Breast epithelium (tissue), 4 donors: ENCODE data around the gene PICALM. TPM values are rescaled to one million over a fixed set of nuclear protein-coding genes. Genes with fewer than 3 reads are reported as not detected.

ENCODE experiments used
- DNase-seq, 2 donors: peaks; one replicate each; pipeline ENCODE4 v3.0.0-alpha.2; 2019; ENCODE audit warnings: low spot score in 2 of 2
- H3K27ac ChIP-seq, 2 donors: fragments of 200-600 bp; sonication (generic) in 1 of 2; one replicate each; pipeline ENCODE4 v1.5.1; 2016 to 2019; ENCODE audit warnings: mild to moderate bottlenecking in 1 of 2
- H3K27me3 ChIP-seq, 2 donors: fragments of 200-600 bp; sonication (generic) in 1 of 2; one replicate each; pipeline versions ENCODE4 v1.5.1 to v1.6.0; 2017 to 2019; ENCODE audit warnings: control low read depth in 1 of 2, mild to moderate bottlenecking in 1 of 2
- H3K36me3 ChIP-seq: fragments of 200-600 bp; one replicate; pipeline ENCODE4 v1.5.1; 2019
- H3K4me1 ChIP-seq, 2 donors: fragments of 200-600 bp; sonication (generic); one replicate each; pipeline ENCODE4 v1.5.1; 2016 to 2019; ENCODE audit warnings: control low read depth in 1 of 2
- H3K4me3 ChIP-seq, 3 donors: fragments of 200-600 bp; sonication (generic); 1 replicate in 2 of 3; 2 replicates in 1 of 3; pipeline ENCODE4 v1.5.1; 2016 to 2019; ENCODE audit warnings: mild to moderate bottlenecking in 3 of 3, moderate library complexity in 2 of 3
- H3K9me3 ChIP-seq, 2 donors: fragments of 200-600 bp; sonication (generic) in 1 of 2; one replicate each; pipeline ENCODE4 v1.5.1; 2016 to 2019; ENCODE audit warnings: control low read depth in 1 of 2
- POLR2A ChIP-seq: fragments of 450-650 bp; IDR thresholded peaks from one replicate; pipeline ENCODE4 v1.6.1; 2016; ENCODE audit warnings: antibody characterized with exemption, mild to moderate bottlenecking, moderate library complexity
- POLR2AphosphoS5 ChIP-seq, 3 donors: sonication (generic); formaldehyde crosslinking; IDR thresholded peaks; one replicate each; pipeline ENCODE4 v1.6.1; 2017; ENCODE audit warnings: antibody characterized with exemption in 3 of 3
- intact Hi-C: fragments of 100-400 bp; cut with DNase I; formaldehyde crosslinking; loops from one replicate; pipeline ENCODE4 v1.15.1; 2023; ENCODE audit warnings: low total_unique reads
- total RNA-seq, 3 donors: library from RNA; depleted of rRNA; stranded (reverse); fragments of >200 nt; gene quantifications; one replicate each; pipeline ENCODE4 v1.1.0, GENCODE V29; 2016
- TF ChIP-seq, protein P1 (sequence below), 3 donors: fragments of 450-650 bp; IDR thresholded peaks; one replicate each; pipeline ENCODE4 v1.5.1; 2016 to 2017; ENCODE audit warnings: antibody characterized with exemption in 3 of 3, mild to moderate bottlenecking in 3 of 3, moderate library complexity in 3 of 3

Gene PICALM
- total RNA-seq, 3 donors from 2014 or later = 327 to 336 (median 328) TPM

- DNase-seq = no peak
- H3K9me3 ChIP-seq = no peaks in the 10 kb centered on the region
- intact Hi-C loops = no loop called here
- no peak overlapping the region for H3K4me3 ChIP-seq
- no peak overlapping the region for H3K27ac ChIP-seq
- H3K36me3 ChIP-seq = no peaks in the 10 kb centered on the region
- no peaks in the 10 kb centered on the region for H3K4me1 ChIP-seq
- TF ChIP-seq POLR2A (no peak), POLR2AphosphoS5 (IDR thresholded peaks at IDR 0.05) (no peak)
- TF ChIP-seq, protein P1, sequence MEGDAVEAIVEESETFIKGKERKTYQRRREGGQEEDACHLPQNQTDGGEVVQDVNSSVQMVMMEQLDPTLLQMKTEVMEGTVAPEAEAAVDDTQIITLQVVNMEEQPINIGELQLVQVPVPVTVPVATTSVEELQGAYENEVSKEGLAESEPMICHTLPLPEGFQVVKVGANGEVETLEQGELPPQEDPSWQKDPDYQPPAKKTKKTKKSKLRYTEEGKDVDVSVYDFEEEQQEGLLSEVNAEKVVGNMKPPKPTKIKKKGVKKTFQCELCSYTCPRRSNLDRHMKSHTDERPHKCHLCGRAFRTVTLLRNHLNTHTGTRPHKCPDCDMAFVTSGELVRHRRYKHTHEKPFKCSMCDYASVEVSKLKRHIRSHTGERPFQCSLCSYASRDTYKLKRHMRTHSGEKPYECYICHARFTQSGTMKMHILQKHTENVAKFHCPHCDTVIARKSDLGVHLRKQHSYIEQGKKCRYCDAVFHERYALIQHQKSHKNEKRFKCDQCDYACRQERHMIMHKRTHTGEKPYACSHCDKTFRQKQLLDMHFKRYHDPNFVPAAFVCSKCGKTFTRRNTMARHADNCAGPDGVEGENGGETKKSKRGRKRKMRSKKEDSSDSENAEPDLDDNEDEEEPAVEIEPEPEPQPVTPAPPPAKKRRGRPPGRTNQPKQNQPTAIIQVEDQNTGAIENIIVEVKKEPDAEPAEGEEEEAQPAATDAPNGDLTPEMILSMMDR (IDR thresholded peaks at IDR 0.05) = no peak
- no peaks in the 10 kb centered on the region for H3K27me3 ChIP-seq
These were observed 34.9 kb upstream of the PICALM start for GRCh38 chr11:86103808-86104207.

GRCh38 chr11:86101941-86102407 lies 33.1 kb upstream of the PICALM start:
- H3K36me3 ChIP-seq = no peaks in the 10 kb centered on the region
- no peak overlapping the region for H3K4me3 ChIP-seq
- no peak overlapping the region for H3K27ac ChIP-seq
- no peaks in the 10 kb centered on the region for H3K9me3 ChIP-seq
- no peaks in the 10 kb centered on the region for H3K4me1 ChIP-seq
- DNase-seq = no peak
- H3K27me3 ChIP-seq = no peaks in the 10 kb centered on the region
- intact Hi-C loops = no loop called here
- TF ChIP-seq POLR2AphosphoS5 (IDR thresholded peaks at IDR 0.05) (no peak), POLR2A (no peak)
- TF ChIP-seq, protein P1 (IDR thresholded peaks at IDR 0.05) = no peak

DNA sequence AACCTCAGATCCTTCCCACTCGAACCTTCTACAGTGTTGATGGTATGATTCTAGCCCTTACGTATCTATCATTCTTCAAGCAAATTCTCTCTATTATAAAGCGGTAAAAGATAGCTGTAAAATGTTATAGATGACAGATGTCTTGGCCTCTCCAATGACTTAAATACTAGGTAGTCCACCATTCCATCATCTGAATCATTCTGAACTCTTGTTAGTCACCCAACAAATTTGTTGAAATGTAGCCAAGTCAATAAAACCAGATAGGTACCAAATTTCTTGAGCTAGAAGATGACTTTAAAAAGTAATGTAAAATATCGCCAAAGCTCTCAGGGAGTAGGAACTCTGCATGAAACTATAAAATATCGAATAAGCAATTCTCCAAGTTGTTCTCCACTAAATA lies 32.6 kb upstream of the PICALM start:
- TF ChIP-seq, protein P1 (IDR thresholded peaks at IDR 0.05) = no peak
- TF ChIP-seq POLR2AphosphoS5 (IDR thresholded peaks at IDR 0.05) (no peak), POLR2A (no peak)
- intact Hi-C loops = no loop called here
- H3K4me3 ChIP-seq = no peak overlapping the region
- no peaks in the 10 kb centered on the region for H3K36me3 ChIP-seq
- no peaks in the 10 kb centered on the region for H3K27me3 ChIP-seq
- no peak for DNase-seq
- no peaks in the 10 kb centered on the region for H3K9me3 ChIP-seq
- no peak overlapping the region for H3K27ac ChIP-seq
- H3K4me1 ChIP-seq = no peaks in the 10 kb centered on the region

DNA sequence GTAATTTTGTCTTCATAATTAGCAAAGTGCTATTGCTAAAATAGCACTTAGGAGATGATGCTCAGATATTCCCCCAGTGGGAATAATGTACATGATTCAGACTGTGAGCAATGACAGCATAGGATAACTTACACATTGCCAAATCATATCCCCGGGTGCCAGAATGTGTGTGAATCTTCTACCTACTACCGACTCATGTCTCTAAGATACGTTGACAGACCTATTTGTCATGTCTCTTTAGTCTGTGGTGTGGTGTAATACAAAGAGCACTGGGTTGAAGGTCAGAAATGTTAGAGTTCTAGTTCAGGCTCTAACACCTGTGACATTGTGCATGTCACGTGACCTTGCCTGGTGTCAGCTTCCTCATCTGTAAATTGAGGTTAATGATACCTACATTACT lies 31.0 kb upstream of the PICALM start:
- no peak for TF ChIP-seq POLR2AphosphoS5 (IDR thresholded peaks at IDR 0.05)
- TF ChIP-seq POLR2A = no peak
- TF ChIP-seq, protein P1 (IDR thresholded peaks at IDR 0.05) = no peak
- DNase-seq = no peak
- no peak overlapping the region for H3K27ac ChIP-seq
- H3K9me3 ChIP-seq = no peaks in the 10 kb centered on the region
- no peak overlapping the region for H3K4me3 ChIP-seq
- intact Hi-C loops = no loop called here
- H3K4me1 ChIP-seq = no peaks in the 10 kb centered on the region
- no peaks in the 10 kb centered on the region for H3K36me3 ChIP-seq
- no peaks in the 10 kb centered on the region for H3K27me3 ChIP-seq

GRCh38 chr11:86097980-86098379 lies 29.1 kb upstream of the PICALM start:
- Histone ChIP-seq H3K27me3 (no peaks in the 10 kb centered on the region), H3K4me3 (no peak overlapping the region), H3K4me1 (no peaks in the 10 kb centered on the region), H3K36me3 (no peaks in the 10 kb centered on the region), H3K27ac (no peak overlapping the region), H3K9me3 (no peaks in the 10 kb centered on the region)
- TF ChIP-seq POLR2AphosphoS5 (IDR thresholded peaks at IDR 0.05) = no peak
- no peak for TF ChIP-seq POLR2A
- TF ChIP-seq, protein P1 (IDR thresholded peaks at IDR 0.05) = no peak
- DNase-seq = no peak
- intact Hi-C loops = no loop called here
